NCI-H748 treated with DMSO at 0.1 percent for 48 hours (cell line): ENCODE measurements around the gene UBA6.

ENCODE experiments used
- DNase-seq: peaks from one replicate; lab custom pipeline; 2025; lab: John Stamatoyannopoulos, UW

UBA6 gene

GRCh38 chr4:67576059-67576466, 124.9 kb downstream of the UBA6 start:
- no peak for DNase-seq

GRCh38 chr4:67575232-67576058, 125.5 kb downstream of the UBA6 start:
- DNase-seq: peak; percentile 37

DNA sequence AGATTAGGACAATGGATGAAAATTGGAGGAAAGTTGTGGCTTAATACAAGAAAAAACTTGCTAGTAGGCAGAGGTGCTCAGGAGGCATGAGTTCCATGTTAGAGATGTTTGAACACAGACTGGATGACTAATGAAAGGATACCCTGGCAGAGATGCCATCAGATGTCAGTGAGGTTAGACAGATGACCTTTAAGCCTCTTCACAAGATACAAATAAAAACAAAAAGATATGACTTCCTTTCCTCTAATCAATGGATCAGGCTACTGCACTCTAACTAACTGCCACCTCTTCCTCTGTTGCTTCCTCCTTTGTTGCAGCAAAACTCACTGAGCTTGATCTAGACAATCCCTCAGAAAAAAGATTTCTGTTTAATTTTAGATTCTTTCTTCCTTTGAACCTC, 127.8 kb downstream of the UBA6 start:
- DNase-seq: no peak

- no peak for DNase-seq
Measured at GRCh38 chr4:67571975-67572374, 129.0 kb downstream of the UBA6 start.

- no peak for DNase-seq
Measured at GRCh38 chr4:67570537-67570936, 130.4 kb downstream of the UBA6 start.

GRCh38 chr4:67568820-67569219, 132.1 kb downstream of the UBA6 start:
- no peak for DNase-seq

- no peak for DNase-seq
Measured at GRCh38 chr4:67566335-67566734, 134.6 kb downstream of the UBA6 start.

- DNase-seq: no peak
Measured at GRCh38 chr4:67565284-67565683, 135.7 kb downstream of the UBA6 start.
